ENCODE measurements around the gene EIF4G1. TPM values are rescaled to one million over a fixed set of nuclear protein-coding genes. Genes with fewer than 3 reads are reported as not detected.
A peak's percentile ranks its signal among the peaks of the same experiment; 100 is the strongest.

Gene EIF4G1
- total RNA-seq, 2 donors from 2014 or later, result 146 to 213 TPM

GRCh38 chr3:184371570-184372018 is 57.2 kb downstream of the EIF4G1 start:
- WGBS, 2 donors, result 27 to 34% methylated on average over 4 to 5 of the region's 5 CpGs
- DNase-seq (peak; percentile 87 to 95 (median 92)), ATAC-seq (peak; percentile 99)
- Histone ChIP-seq H3K4me3 (no peak overlapping the region), H3K4me1 (peaks cover 20% of the 10 kb centered on the region), H3K27me3 (no peaks in the 10 kb centered on the region), H3K27ac (peak overlapping the region in 1 of 4 donors; percentile 9), H3K9me3 (no peaks in the 10 kb centered on the region), H3K36me3 (replicated peaks in 1 of 2; ENCODE audit: insufficient read depth in 1 of 2, low read depth in 2 of 2) (peaks cover 0 to 4% of the 10 kb centered on the region in 2 donors)
- TF ChIP-seq POLR2A (IDR thresholded peaks at IDR 0.05) (no peak), CTCF (IDR thresholded peaks at IDR 0.05) (peak; percentile 92 to 99 (median 99))
- intact Hi-C loops (cut with DNase I), result loop anchor here (5.0 kb wide), 1 partner anchor 166 kb away; no protein-coding TSS in a partner anchor

DNA sequence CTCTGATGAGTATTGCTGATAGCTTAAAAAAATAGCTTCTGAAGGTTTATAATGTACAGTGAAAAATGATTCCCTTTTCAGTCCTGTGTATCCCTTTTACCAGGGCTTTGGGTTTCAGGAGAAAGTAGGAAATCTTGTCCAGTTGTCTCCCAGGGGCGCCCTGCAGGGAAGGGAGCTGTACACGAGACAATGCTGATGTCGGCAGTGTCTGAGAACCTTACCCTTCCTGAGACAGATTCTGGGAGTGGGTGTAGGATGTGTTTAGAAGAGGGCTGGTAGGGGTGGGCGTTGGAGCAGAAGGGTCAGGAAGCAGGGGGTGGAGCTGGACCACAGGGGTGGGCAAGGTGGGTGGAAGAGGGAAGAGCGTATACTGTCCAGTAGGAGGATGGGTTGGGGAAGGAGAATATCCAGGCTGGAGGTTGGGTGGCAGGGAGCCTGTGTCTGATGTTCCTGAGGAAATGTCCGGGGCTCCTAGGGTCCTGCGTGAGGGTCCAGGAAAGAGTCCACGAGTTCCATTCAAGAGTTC is 58.0 kb downstream of the EIF4G1 start:
- no peak for DNase-seq
- H3K9me3 ChIP-seq, result no peaks in the 10 kb centered on the region
- H3K36me3 ChIP-seq (replicated peaks in 1 of 2; ENCODE audit: insufficient read depth in 1 of 2, low read depth in 2 of 2), result peaks cover 0 to 4% of the 10 kb centered on the region in 2 donors
- H3K27ac ChIP-seq, result peak overlapping the region in 1 of 4 donors; percentile 9
- intact Hi-C loops (cut with DNase I), result loop anchor here (5.0 kb wide), 1 partner anchor 165 kb away; no protein-coding TSS in a partner anchor
- TF ChIP-seq CTCF (IDR thresholded peaks at IDR 0.05) (no peak), POLR2A (IDR thresholded peaks at IDR 0.05) (no peak)
- H3K27me3 ChIP-seq, result no peaks in the 10 kb centered on the region
- H3K4me1 ChIP-seq, result peaks cover 26% of the 10 kb centered on the region
- WGBS, 2 donors, result 67 to 71% methylated on average over 8 of the region's 8 CpGs
- no peak for ATAC-seq
- H3K4me3 ChIP-seq, result no peak overlapping the region

- DNase-seq (no peak), ATAC-seq (no peak)
- 73 to 85% methylated on average over 5 of the region's 5 CpGs for WGBS, 2 donors
- Histone ChIP-seq H3K4me1 (peaks cover 32% of the 10 kb centered on the region), H3K9me3 (no peaks in the 10 kb centered on the region), H3K27me3 (no peaks in the 10 kb centered on the region), H3K36me3 (replicated peaks in 1 of 2; ENCODE audit: insufficient read depth in 1 of 2, low read depth in 2 of 2) (peaks cover 0 to under 1% of the 10 kb centered on the region in 2 donors), H3K27ac (no peak overlapping the region), H3K4me3 (no peak overlapping the region)
- intact Hi-C loops (cut with DNase I), result loop anchor here (5.0 kb wide), 1 partner anchor 164 kb away; no protein-coding TSS in a partner anchor
- TF ChIP-seq POLR2A (IDR thresholded peaks at IDR 0.05) (no peak), CTCF (IDR thresholded peaks at IDR 0.05) (no peak)
These were observed 58.5 kb downstream of the EIF4G1 start for GRCh38 chr3:184372911-184373310.

DNA sequence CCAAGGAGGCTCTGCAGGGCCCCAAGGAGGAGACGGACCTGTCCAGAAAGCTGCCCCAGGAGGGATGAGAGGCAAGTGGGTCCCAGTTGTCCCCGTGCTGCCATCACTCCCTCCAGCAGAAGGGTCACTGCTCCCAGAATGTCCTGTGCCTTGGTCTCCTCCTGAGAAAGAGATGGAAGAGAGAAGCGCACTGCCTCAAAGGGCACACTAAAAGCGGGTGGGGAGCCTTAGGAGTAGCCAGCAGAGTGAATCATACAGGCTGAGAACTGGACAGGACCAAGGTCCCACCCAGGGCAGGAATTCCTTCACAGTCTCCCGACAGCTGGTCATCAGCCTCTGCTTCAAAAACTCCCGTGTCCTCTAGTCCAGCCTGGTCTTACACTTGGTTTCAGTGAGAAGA is 59.0 kb downstream of the EIF4G1 start:
- peaks cover 35% of the 10 kb centered on the region for H3K4me1 ChIP-seq
- WGBS, 2 donors, result 84 to 90% methylated on average over 5 to 6 of the region's 6 CpGs
- H3K9me3 ChIP-seq, result no peaks in the 10 kb centered on the region
- H3K27ac ChIP-seq, result no peak overlapping the region
- no peak for TF ChIP-seq CTCF (IDR thresholded peaks at IDR 0.05)
- TF ChIP-seq POLR2A (IDR thresholded peaks at IDR 0.05), result no peak
- ATAC-seq, result no peak
- H3K27me3 ChIP-seq, result no peaks in the 10 kb centered on the region
- intact Hi-C loops (cut with DNase I), result loop anchor here (5.0 kb wide), 1 partner anchor 164 kb away; no protein-coding TSS in a partner anchor
- H3K4me3 ChIP-seq, result no peak overlapping the region
- no peak for DNase-seq
- no peaks in the 10 kb centered on the region for H3K36me3 ChIP-seq (replicated peaks in 1 of 2; ENCODE audit: insufficient read depth in 1 of 2, low read depth in 2 of 2)
